Activated naive CD4-positive, alpha-beta T cell treated with anti-CD3 and anti-CD28 coated beads for 36 hours (primary cell): ENCODE data around the gene IGF2. TPM values are rescaled to one million over a fixed set of nuclear protein-coding genes. Genes with fewer than 3 reads are reported as not detected.

ENCODE experiments used
- CTCF ChIA-PET: fragments of 350-600 bp; sonication (Branson Sonifier 250); formaldehyde crosslinking; loops from one replicate; lab custom pipeline; 2021; ENCODE audit warnings: antibody characterized with exemption; lab: Charles Lee
- DNase-seq: peaks from one replicate; pipeline ENCODE4 v3.0.0-alpha.2; 2020
- H3K27ac Mint-ChIP-seq: one replicate; pipeline ENCODE4 v1.8.0; 2021; ENCODE audit warnings: mild to moderate bottlenecking, mixed read lengths
- H3K27me3 Mint-ChIP-seq: one replicate; pipeline ENCODE4 v1.8.0; 2021; ENCODE audit warnings: low read depth, mixed read lengths
- H3K36me3 Mint-ChIP-seq: one replicate; pipeline ENCODE4 v1.8.0; 2021; ENCODE audit warnings: low read depth, mixed read lengths
- H3K4me1 Mint-ChIP-seq: one replicate; pipeline ENCODE4 v1.8.0; 2021; ENCODE audit warnings: low read depth, mixed read lengths
- H3K4me3 Mint-ChIP-seq: one replicate; pipeline ENCODE4 v1.8.0; 2021; ENCODE audit warnings: mild to moderate bottlenecking, moderate library complexity, mixed read lengths
- H3K9me3 Mint-ChIP-seq: one replicate; pipeline ENCODE4 v1.8.0; 2021; ENCODE audit warnings: mixed read lengths
- intact Hi-C: fragments of 100-400 bp; cut with micrococcal nuclease; formaldehyde crosslinking; loops from one replicate; pipeline ENCODE4 v1.15.1; 2023
- total RNA-seq, 2 experiments: library from RNA; stranded (reverse); gene quantifications; one replicate each; pipeline ENCODE4 v1.2.3, GENCODE V29; 2021

The IGF2 gene
- total RNA-seq, 2 experiments from 2014 or later, result 0.21 to 0.37 TPM

GRCh38 chr11:2138068-2138430 lies 1.1 kb downstream of the IGF2 start:
- DNase-seq, result no peak
- CTCF ChIA-PET, result no interaction called here
- peaks cover 59% of the 10 kb centered on the region for H3K27me3 Mint-ChIP-seq
- peaks cover 22% of the 10 kb centered on the region for H3K4me1 Mint-ChIP-seq
- no peak overlapping the region for H3K27ac Mint-ChIP-seq
- no peaks in the 10 kb centered on the region for H3K9me3 Mint-ChIP-seq
- H3K4me3 Mint-ChIP-seq, result no peak overlapping the region
- intact Hi-C loops, result no loop called here
- H3K36me3 Mint-ChIP-seq, result no peaks in the 10 kb centered on the region

DNA sequence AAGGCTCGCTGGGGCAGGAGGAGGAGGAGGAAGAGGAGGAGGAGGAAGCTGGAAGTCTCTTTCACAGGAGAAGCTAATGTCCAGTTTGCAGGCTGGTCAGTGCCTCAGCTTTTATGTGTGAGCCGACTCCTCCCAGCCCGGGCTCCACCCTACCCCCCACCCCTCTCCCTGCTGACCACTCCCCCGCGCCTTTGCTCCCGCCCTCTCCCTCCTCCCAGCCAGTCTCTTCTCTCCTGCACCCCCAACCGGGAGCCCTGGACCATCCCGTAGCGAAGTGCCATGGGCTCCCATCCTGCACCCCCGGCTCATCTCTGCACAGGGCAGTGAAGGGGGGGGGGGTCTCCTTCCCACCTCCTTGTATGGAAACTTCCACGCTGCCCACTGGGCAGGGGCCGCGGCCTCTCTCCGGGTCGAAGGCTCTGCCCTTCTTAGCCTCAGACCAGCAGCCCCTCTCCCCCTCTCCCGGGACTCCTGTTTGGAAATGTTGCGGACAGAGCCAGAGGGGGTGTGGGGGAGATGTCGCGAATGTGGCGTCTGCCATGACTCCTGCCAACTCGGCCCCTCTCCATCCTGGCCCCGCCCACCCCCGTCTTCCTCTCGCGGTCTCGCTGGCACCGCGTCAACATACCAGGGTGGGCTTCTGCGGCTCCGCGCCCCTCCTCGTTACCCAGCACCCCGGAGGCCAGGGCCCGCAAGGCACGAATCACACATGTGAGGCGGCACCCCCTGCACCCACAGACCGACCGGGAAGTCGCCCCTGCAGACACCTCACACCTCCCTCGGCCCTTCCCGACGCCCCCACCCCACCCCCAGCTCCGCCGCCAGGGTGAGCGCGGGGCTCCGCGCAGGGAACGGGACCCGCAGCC lies 1.8 kb downstream of the IGF2 start:
- CTCF ChIA-PET, result no interaction called here
- H3K4me1 Mint-ChIP-seq, result peaks cover 16% of the 10 kb centered on the region
- H3K9me3 Mint-ChIP-seq, result no peaks in the 10 kb centered on the region
- intact Hi-C loops, result no loop called here
- H3K36me3 Mint-ChIP-seq, result no peaks in the 10 kb centered on the region
- H3K27ac Mint-ChIP-seq, result no peak overlapping the region
- DNase-seq, result no peak
- H3K4me3 Mint-ChIP-seq, result peak overlapping the region; percentile 15
- H3K27me3 Mint-ChIP-seq, result peaks cover 57% of the 10 kb centered on the region

DNA sequence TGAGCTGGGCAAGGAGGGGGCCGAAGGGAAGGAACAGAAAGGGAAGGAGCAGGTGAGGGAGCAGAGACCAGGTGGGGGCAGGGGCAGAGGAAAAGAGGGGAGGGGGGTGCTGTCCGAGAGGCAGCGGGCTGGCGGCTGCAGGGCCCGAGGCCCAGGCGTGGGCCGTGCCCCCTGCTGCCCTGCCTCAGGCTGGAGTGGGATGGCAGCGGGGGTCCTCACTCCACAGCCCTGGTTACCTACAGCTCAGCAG lies 2.3 kb downstream of the IGF2 start:
- CTCF ChIA-PET, result no interaction called here
- peaks cover 56% of the 10 kb centered on the region for H3K27me3 Mint-ChIP-seq
- no peak overlapping the region for H3K27ac Mint-ChIP-seq
- H3K9me3 Mint-ChIP-seq, result no peaks in the 10 kb centered on the region
- no peak overlapping the region for H3K4me3 Mint-ChIP-seq
- intact Hi-C loops, result no loop called here
- no peaks in the 10 kb centered on the region for H3K36me3 Mint-ChIP-seq
- no peak for DNase-seq
- peaks cover 11% of the 10 kb centered on the region for H3K4me1 Mint-ChIP-seq

DNA sequence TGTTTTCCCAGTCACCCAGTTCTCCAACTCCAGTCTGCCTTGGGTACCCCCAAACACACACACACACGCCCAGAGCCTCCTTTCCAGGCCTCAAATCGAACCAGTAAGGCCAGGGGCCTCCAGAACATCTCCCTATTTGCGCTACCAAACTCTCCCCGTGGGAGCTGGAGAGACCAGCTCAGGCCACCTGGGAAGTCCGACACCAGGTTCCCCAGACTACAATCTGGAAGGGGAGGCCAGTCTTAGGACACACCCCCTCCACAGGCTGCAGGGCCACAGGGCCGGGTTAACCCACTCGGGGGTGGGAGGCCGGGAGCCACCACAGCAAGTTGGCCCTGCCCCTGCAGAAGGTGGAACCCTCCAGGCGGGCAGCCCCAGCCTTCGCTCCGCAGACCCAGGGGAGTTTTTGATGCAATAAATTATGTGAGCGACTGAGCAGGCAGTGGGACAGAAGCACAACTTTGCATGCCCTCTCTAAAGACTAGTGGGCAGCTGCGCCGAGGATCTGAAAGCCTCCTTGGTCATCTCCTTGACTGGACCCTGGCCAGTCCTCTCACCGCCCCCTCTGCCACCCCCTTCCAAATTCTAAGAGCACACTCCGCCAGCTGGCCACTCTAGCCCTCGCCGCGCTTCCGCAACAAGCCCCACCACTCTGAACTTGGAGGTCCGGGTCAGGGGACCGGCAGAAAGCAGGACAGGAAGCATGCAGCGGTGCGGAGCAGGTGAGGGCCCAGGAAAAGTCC lies 2.8 kb downstream of the IGF2 start:
- Mint-ChIP-seq H3K27me3 (peaks cover 59% of the 10 kb centered on the region), H3K27ac (no peak overlapping the region), H3K36me3 (no peaks in the 10 kb centered on the region), H3K4me1 (peaks cover 10% of the 10 kb centered on the region), H3K4me3 (no peak overlapping the region), H3K9me3 (peaks cover 3% of the 10 kb centered on the region)
- CTCF ChIA-PET, result no interaction called here
- no peak for DNase-seq
- intact Hi-C loops, result no loop called here

DNA sequence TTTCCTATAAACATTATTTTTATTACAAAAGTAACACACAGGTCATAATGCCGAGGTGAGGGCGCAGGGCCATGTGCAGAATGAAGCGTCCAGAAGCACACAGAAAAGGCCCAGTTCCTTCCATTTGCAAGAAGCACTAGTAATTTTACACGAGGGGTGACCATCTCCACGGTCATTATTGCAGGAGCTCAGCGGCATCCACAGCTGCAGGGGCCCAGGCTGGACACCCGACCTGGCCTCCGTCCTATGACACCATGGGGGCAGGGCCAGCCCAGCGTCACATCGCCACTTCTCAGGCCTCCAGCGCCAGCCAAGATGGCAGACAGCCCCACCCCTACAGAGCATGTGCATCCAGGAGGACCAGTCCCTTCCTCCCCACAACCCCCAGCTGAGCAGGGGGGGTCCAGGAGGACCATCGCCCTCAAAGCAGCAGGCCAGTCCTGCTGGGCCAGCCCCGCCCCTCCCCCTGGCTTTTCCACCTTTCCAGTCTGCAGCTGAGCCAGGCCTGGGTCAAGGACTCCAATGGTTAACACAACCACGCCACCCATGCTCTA lies 3.5 kb downstream of the IGF2 start:
- no peak overlapping the region for H3K4me3 Mint-ChIP-seq
- peaks cover 6% of the 10 kb centered on the region for H3K4me1 Mint-ChIP-seq
- peaks cover 55% of the 10 kb centered on the region for H3K27me3 Mint-ChIP-seq
- H3K9me3 Mint-ChIP-seq, result peaks cover 3% of the 10 kb centered on the region
- no peaks in the 10 kb centered on the region for H3K36me3 Mint-ChIP-seq
- CTCF ChIA-PET, result no interaction called here
- no peak overlapping the region for H3K27ac Mint-ChIP-seq
- no peak for DNase-seq
- intact Hi-C loops, result no loop called here

- Mint-ChIP-seq H3K36me3 (no peaks in the 10 kb centered on the region), H3K4me1 (peaks cover 6% of the 10 kb centered on the region), H3K9me3 (peaks cover 3% of the 10 kb centered on the region), H3K27ac (no peak overlapping the region), H3K27me3 (peaks cover 54% of the 10 kb centered on the region), H3K4me3 (no peak overlapping the region)
- CTCF ChIA-PET, result no interaction called here
- no peak for DNase-seq
- intact Hi-C loops, result no loop called here
These were observed 4.1 kb downstream of the IGF2 start for GRCh38 chr11:2135018-2135569.

DNA sequence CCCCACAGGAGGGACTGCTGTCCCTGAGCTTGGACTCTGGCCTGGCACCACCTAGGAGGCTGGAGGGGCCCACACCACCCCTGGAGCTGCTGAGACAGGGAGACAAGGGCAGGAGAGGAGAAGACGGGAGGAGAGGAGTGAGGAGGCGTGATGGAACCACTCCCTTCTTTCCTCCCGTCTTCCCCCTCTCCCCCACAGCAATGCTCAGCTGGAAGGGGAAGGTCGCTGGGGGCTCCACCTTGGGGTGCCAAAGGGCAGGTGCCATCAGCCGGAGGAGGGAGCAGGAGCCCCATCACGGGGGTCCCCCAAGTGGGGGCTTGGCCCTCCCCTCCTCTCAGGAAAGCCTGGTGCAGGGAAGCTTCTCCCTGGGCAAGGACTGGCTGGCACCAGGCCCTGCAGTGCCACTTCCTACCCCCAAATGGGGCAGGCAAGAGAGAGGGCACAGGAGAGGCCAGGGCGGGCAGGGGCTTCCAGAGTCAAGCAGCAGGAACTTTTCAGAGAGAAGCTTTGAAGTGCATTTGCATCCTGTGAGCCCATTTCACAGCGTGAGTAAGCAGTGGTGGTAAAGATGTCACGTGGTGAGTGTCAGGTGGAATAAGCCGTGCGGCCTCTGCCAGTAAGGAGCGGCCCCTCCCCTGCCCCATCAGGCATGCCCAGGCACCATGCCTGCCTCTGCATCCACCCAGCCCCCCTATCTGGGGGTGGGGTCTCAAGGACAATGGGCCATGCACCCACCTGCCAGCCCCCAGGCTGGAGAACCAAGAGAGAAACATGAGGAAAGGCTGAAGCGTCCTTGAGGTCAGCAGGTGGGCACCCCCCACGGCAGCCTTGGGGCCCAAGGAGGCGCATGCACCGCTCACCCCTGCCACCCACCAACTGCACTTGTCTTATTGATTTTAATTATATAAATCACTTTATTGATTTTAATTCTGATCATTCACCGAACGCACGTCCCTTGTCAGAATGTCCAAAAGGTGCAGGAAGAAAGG lies 4.9 kb downstream of the IGF2 start:
- no peak for DNase-seq
- Mint-ChIP-seq H3K36me3 (no peaks in the 10 kb centered on the region), H3K27ac (no peak overlapping the region), H3K4me1 (peaks cover 6% of the 10 kb centered on the region), H3K27me3 (peaks cover 52% of the 10 kb centered on the region), H3K4me3 (no peak overlapping the region), H3K9me3 (peaks cover 3% of the 10 kb centered on the region)
- CTCF ChIA-PET, result no interaction called here
- intact Hi-C loops, result no loop called here

GRCh38 chr11:2133241-2134021 lies 5.8 kb downstream of the IGF2 start:
- Mint-ChIP-seq H3K27me3 (peaks cover 55% of the 10 kb centered on the region), H3K4me1 (peaks cover 6% of the 10 kb centered on the region), H3K9me3 (peaks cover 3% of the 10 kb centered on the region), H3K36me3 (no peaks in the 10 kb centered on the region), H3K4me3 (no peak overlapping the region), H3K27ac (no peak overlapping the region)
- no peak for DNase-seq
- intact Hi-C loops, result no loop called here
- CTCF ChIA-PET, result no interaction called here

DNA sequence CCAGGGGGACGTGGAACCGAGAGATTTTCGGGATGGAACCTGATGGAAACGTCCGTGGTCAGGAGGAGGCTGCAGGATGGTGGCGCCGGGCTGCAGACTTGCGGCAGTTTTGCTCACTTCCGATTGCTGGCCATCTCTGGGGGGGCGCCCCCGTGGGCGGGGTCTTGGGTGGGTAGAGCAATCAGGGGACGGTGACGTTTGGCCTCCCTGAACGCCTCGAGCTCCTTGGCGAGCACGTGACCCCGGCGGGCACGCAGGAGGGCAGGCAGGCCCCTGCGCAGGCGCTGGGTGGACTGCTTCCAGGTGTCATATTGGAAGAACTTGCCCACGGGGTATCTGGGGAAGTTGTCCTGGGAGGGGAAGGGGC lies 6.3 kb downstream of the IGF2 start:
- Mint-ChIP-seq H3K27ac (no peak overlapping the region), H3K27me3 (peaks cover 53% of the 10 kb centered on the region), H3K36me3 (no peaks in the 10 kb centered on the region), H3K4me3 (no peak overlapping the region), H3K9me3 (peaks cover 3% of the 10 kb centered on the region), H3K4me1 (peaks cover 4% of the 10 kb centered on the region)
- CTCF ChIA-PET, result no interaction called here
- no peak for DNase-seq
- intact Hi-C loops, result no loop called here

GRCh38 chr11:2132246-2132645 lies 6.9 kb downstream of the IGF2 start:
- CTCF ChIA-PET, result interaction anchor here (0.6 kb wide), 1 partner anchor 313 kb away, joined by 4 read pairs; no protein-coding TSS in a partner anchor
- no peak for DNase-seq
- no peaks in the 10 kb centered on the region for H3K36me3 Mint-ChIP-seq
- intact Hi-C loops, result no loop called here
- H3K4me3 Mint-ChIP-seq, result no peak overlapping the region
- H3K27ac Mint-ChIP-seq, result no peak overlapping the region
- peaks cover 48% of the 10 kb centered on the region for H3K27me3 Mint-ChIP-seq
- peaks cover 3% of the 10 kb centered on the region for H3K9me3 Mint-ChIP-seq
- peaks cover 2% of the 10 kb centered on the region for H3K4me1 Mint-ChIP-seq

DNA sequence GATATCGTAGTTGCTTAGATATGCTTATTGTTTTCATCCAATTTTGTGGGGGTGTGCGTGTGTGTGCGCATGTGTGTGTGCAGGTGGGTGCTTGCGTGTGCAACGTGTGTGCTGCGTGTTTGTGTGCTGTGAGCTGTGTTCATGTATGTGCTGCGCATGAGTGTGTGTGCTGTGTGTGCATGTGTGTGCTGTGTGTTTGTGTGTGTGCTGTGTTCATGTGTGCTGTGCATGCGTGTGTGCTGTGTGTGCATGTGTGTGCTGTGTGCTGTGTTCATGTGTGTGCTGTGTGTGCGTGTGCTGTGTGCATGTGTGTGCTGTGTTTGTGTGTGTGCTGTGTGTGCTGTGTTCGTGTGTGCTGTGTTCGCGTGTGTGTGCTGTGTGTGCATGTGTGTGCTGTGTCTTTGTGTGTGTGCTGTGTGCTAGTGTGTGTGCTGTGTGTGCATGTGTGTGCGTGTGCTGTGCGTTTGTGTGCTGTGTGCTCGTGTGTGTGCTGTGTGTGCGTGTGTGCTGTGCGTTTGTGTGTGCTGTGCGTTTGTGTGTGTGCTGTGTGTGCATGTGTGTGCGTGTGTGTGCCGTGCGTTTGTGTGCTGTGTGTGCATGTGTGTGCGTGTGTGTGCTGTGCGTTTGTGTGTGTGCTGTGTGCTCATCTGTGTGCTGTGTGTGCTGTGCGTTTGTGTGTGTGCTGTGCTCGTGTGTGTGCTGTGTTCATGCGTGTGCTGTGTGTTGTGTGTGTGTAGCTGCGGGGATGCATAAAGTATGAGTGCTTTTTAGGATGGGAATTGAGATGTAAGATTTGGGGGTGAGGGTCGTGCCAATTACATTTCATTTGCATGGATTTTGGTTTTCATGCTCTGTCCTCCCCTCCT lies 7.6 kb downstream of the IGF2 start:
- no peaks in the 10 kb centered on the region for H3K4me1 Mint-ChIP-seq
- H3K27ac Mint-ChIP-seq, result no peak overlapping the region
- DNase-seq, result no peak
- intact Hi-C loops, result no loop called here
- H3K36me3 Mint-ChIP-seq, result no peaks in the 10 kb centered on the region
- CTCF ChIA-PET, result interaction anchor here (0.6 kb wide), 1 partner anchor 312 kb away, joined by 4 read pairs; no protein-coding TSS in a partner anchor
- peaks cover 43% of the 10 kb centered on the region for H3K27me3 Mint-ChIP-seq
- H3K9me3 Mint-ChIP-seq, result peaks cover 3% of the 10 kb centered on the region
- H3K4me3 Mint-ChIP-seq, result no peak overlapping the region
